SKM-1 (cell line): ENCODE data around the gene MYH9.
"Not testable (repeated sequence)": the region's sequence is repeated elsewhere in the genome, so short reads cannot be mapped to it uniquely, and the experiment has no call there.

ENCODE experiments used
- DNase-seq: peaks from one replicate; lab custom pipeline; 2025; ENCODE audit not compliant: unreplicated experiment; lab: John Stamatoyannopoulos, UW

The MYH9 gene

GRCh38 chr22:36297568-36297967 lies 90.2 kb downstream of the MYH9 start:
- no peak for DNase-seq

- DNase-seq: no peak
Measured at GRCh38 chr22:36296690-36297089, 91.1 kb downstream of the MYH9 start.

GRCh38 chr22:36295247-36295646 lies 92.5 kb downstream of the MYH9 start:
- DNase-seq: no peak

- no peak for DNase-seq
Measured at GRCh38 chr22:36294801-36295200, 93.0 kb downstream of the MYH9 start.

GRCh38 chr22:36294293-36294620 lies 93.5 kb downstream of the MYH9 start:
- no peak for DNase-seq

- DNase-seq: no peak
Measured at GRCh38 chr22:36293606-36294292, 94.0 kb downstream of the MYH9 start.

- DNase-seq: no peak
Measured at GRCh38 chr22:36292823-36293530, 94.8 kb downstream of the MYH9 start.

- DNase-seq: no peak
Measured at GRCh38 chr22:36291831-36292740, 95.7 kb downstream of the MYH9 start.

- not testable (repeated sequence) for DNase-seq
Measured at GRCh38 chr22:36290391-36291075, 97.2 kb downstream of the MYH9 start.

GRCh38 chr22:36289948-36290371 lies 97.8 kb downstream of the MYH9 start:
- not testable (repeated sequence) for DNase-seq

- DNase-seq: no peak
Measured at GRCh38 chr22:36289406-36289870, 98.3 kb downstream of the MYH9 start.

- DNase-seq: no peak
Measured at GRCh38 chr22:36288571-36289405, 99.0 kb downstream of the MYH9 start.

GRCh38 chr22:36287881-36288515 lies 99.8 kb downstream of the MYH9 start:
- no peak for DNase-seq

GRCh38 chr22:36286096-36286957 lies 101.4 kb downstream of the MYH9 start:
- DNase-seq: peak; percentile 40

- DNase-seq: no peak
Measured at GRCh38 chr22:36285545-36285944, 102.2 kb downstream of the MYH9 start.

GRCh38 chr22:36285017-36285416 lies 102.8 kb downstream of the MYH9 start:
- no peak for DNase-seq

- DNase-seq: no peak
Measured at GRCh38 chr22:36284171-36284571, 103.6 kb downstream of the MYH9 start.

- DNase-seq: no peak
Measured at GRCh38 chr22:36282328-36282831, 105.4 kb downstream of the MYH9 start.
